ENCODE measurements around the gene MPP4.
"Not testable (repeated sequence)": the region's sequence is repeated elsewhere in the genome, so short reads cannot be mapped to it uniquely, and the experiment has no call there.

The MPP4 gene

DNA sequence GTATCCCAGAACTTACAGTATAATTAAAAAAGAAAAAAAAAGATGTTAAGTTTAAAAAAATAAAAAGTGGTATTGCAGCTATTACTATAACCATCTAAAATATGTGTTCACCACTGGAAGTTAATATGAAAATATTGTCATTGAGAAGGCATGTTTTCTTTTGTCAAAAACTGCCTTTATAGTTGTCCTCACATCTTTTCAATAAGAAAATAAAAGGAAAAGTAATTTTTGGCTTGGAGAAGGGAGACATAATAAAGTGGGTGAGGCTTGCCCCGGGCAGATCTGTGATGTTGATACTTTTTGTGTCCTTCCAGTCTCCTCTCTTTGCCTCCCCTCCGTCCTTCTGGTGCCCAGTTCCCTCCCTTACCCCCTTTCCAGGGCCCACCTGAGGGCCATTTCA, 24.9 kb downstream of the MPP4 start:
- DNase-seq = no peak

DNA sequence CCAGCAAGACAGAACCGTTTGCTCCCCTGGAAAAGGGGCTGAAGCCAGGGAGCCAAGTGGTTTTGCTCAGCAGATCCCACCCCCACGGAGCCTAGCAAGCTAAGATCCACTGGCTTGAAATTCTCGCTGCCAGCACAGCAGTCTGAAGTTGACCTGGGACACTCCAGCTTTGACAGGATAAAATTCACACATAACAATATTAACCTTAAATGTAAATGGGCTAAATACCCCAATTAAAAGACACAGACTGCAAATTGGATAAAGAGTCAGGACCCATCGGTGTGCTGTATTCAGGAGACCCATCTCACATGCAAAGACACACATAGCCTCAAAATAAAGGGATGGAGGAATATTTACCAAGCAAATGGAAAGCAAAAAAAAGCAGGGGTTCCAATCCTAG, 27.2 kb downstream of the MPP4 start:
- DNase-seq = not testable (repeated sequence)

GRCh38 chr2:201669865-201670264, 28.6 kb downstream of the MPP4 start:
- no peak for DNase-seq

DNA sequence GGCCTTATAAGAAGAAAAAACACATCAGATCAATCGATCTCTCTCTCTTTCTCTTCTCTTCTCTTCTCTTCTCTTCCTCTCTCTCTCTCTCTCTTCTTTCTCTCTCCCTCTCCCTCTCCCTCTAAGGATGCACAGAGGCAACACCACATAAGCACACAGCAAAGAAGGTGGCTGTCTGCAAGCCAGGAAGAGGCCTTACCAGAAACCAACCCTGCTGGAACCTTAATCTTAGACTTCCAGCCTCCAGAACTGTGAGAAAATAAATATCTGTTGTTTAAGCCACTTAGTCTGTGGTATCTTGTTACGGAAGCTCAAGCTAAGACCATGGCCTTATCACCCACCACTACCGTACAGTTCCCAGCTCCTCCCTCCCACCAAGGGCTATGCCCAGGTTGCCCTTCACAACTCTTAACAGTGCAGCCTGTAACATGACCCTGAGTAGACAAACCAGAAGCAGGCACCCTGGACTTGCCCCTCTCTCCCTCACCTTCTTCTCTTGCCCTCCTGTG, 30.0 kb downstream of the MPP4 start:
- DNase-seq = no peak

- no peak for DNase-seq
Observed at GRCh38 chr2:201664334-201664733, 34.1 kb downstream of the MPP4 start.

DNA sequence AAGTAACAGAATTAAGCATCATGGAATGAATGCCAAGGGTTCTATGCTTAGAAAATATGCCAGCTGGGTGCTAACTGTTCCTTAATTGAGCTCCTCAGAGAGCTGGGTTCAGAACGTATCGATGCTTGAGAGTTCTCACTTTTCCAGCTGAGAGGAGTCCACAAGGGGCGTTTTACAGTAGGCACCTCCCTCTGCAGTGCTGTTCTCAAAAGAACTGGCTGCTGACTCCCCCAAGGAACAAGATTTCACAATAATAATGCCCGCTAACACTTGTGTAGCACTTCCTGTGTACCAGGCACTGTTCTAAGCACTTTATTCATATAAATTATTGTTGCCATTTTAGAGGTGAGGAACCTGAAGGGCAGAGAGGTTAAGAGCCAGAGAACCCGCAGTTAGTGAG, 37.1 kb downstream of the MPP4 start:
- no peak for DNase-seq

DNA sequence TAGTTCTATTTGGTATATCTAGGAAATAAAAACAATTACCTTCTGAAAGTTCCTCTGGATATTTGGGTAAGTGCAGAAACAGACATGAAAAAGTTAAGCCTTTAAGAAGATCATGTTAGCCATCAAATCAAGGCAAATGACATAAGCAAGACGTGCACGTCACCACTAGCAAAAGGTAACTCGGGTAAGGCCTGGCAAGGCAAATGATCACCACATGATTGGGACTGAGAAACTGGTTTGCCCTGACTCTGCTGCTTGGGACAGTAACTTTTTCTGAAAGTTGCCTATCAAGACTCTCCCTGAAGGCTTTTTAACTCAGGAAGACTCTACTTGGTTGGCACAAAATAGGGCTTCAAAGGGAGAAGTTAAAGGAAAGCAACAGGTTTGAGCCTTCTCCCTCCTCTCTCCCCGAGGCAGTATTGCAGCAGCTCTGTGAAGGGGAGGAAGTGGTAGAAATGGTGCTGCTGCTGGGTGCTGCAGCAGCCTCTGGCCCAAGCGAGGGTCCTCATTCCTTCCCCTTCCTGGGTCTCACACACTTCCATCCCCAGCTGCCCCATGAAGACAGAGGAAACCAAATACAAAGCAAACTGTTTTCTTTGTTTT, 38.0 kb downstream of the MPP4 start:
- DNase-seq = no peak

GRCh38 chr2:201656740-201657139, 41.7 kb downstream of the MPP4 start:
- no peak for DNase-seq

DNA sequence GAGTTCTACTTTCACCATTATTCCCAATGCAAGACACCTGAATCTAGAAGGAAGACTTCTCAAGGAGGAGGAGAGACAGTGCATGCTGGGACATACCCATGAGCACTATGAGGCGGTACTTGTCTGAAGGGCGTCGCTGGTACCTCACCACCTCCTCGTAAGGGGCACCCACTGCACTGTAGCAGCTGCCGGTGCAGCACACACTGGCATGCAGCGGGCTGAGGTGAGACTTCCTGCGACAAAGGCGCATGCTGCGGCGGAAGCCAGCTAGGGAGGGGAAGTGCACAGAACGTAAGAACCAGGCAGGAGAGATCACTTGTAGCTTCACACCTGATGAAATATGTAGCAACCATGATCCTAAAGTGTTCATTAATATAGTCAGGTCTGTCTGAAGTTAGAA, 42.3 kb downstream of the MPP4 start:
- DNase-seq = no peak

- DNase-seq = no peak
Observed at GRCh38 chr2:201654616-201655384, 43.6 kb downstream of the MPP4 start.

DNA sequence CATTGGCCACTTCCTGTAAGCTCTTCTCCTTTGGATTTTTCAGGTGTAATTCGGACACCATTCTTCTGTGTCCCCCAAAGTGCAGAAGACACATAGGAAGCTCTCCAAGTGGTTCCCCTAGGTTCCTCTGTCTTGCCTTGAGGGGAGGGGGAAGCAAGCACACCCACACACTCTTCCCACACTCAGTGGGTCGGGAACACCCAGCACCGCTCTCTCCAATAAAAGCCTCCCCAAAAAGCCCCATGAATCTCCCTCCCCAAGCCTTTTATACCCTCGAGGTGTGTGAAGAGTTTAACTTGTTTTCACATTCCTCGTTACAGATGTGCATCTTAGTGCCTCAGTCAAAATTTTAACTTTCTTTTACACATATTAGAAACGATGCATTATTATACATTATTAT, 45.2 kb downstream of the MPP4 start:
- no peak for DNase-seq

DNA sequence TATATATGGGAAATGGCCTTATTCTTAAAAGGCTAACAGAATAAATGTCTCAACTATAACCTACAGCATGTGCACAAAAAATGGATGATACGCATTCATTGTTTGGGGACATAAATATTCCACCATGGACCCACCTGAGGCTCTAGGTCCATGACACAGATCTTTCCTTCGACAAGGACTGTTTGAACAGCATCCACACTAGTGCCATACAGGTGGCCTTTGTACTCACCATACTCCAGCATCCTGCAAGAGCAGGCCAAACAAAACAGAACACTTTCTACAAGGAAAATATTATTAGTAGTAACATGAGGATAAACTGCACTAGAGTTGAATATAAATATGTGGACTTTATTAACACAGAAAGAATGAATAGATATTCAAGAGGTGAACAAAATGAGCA, 49.0 kb downstream of the MPP4 start:
- no peak for DNase-seq

- no peak for DNase-seq
Observed at GRCh38 chr2:201647431-201647830, 51.0 kb downstream of the MPP4 start.

DNA sequence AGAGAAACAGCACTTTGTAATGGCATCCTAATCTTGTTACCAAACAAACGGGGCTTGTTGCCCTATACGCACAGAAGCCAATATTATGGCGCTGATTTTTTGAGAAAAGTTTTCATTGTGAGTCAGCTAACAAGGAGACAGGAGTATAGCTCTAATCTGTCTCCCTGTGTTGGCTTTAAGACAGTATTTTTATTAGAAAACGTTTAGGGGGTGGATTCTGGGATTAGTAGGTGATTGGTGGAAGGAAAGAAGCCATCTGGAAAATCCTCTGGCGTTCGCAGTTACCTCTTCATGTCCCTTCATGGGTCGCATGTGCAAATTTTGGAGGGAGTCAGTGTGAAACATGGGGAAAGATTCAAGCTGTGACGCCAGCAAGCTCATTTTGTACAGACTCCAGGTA, 54.4 kb downstream of the MPP4 start:
- no peak for DNase-seq

GRCh38 chr2:201643216-201643890, 55.1 kb downstream of the MPP4 start, which contains the start of gene TMEM237:
Gene TMEM237 (minus strand): TSS chr2:201643503. CDS start chr2:201643400, 103 bp downstream.
- peak in 4 of 5 donors; percentile 16 to 51 (median 39) for DNase-seq

DNA sequence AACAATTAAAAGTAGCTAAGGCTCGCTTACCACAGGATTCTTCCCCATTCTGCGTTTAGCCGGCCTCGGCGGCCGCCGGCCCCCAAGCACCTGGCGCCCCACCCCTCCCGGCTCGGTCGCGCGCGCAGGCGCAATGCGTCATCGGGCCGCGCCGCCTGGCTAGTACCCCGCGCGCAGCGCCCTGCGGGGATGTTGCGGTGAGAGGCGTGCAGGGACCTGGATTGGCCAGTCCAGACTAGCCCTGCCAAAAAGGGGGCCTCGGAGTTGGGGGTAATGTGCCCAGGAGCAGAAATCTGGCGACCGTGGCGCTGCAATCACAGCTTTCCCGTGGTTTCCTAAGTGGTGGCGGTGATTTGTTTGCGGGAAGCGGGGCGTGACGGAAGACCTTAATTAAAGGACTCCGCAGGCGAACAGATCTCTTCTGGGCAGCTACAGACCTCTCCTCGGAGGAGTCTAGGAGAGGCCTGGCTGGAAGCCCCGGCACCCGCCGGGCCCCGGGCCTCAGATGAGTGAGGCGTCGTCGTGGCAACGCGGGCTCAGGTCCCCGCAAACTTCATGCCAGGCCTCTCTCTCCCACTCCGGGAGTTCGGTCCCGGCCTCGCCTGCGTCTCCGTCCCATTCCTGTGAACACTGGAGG, 55.7 kb downstream of the MPP4 start:
- DNase-seq = peak; percentile 68 to 83 (median 76)

GRCh38 chr2:201642086-201642578, 56.3 kb downstream of the MPP4 start:
- no peak for DNase-seq

GRCh38 chr2:201639205-201639604, 59.2 kb downstream of the MPP4 start:
- DNase-seq = no peak

GRCh38 chr2:201638326-201638725, 60.1 kb downstream of the MPP4 start:
- no peak for DNase-seq

GRCh38 chr2:201633661-201634249, 64.7 kb downstream of the MPP4 start:
- DNase-seq = no peak

GRCh38 chr2:201631041-201631440, 67.4 kb downstream of the MPP4 start:
- DNase-seq = no peak

GRCh38 chr2:201630577-201630976, 67.9 kb downstream of the MPP4 start:
- no peak for DNase-seq

DNA sequence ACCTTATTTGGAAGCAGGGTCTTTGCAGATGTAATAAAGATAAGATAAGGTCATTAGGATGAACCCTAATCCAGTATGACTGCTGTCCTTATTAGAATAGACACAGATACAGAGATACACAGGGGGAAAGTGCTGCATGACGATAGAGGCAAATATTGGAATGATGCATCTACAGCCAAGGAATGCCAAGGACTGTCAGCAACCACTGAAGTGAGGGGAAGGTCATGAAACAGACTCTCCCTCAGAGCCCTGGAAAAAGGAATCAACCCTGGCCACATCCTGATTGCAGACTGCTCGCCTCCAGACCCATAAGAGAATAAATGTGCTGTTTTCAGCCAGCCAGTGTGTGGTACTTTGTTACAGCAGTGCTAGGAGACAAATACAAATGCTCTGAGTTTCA, 69.9 kb downstream of the MPP4 start:
- DNase-seq = no peak

Measured in T-helper 1 cell (primary cell).